ENCODE measurements around the gene CENPN. TPM values are rescaled to one million over a fixed set of nuclear protein-coding genes. Genes with fewer than 3 reads are reported as not detected.

CENPN gene
- total and polyA plus RNA-seq, 4 donors, result 16.6 to 20.5 (median 18.8) TPM

DNA sequence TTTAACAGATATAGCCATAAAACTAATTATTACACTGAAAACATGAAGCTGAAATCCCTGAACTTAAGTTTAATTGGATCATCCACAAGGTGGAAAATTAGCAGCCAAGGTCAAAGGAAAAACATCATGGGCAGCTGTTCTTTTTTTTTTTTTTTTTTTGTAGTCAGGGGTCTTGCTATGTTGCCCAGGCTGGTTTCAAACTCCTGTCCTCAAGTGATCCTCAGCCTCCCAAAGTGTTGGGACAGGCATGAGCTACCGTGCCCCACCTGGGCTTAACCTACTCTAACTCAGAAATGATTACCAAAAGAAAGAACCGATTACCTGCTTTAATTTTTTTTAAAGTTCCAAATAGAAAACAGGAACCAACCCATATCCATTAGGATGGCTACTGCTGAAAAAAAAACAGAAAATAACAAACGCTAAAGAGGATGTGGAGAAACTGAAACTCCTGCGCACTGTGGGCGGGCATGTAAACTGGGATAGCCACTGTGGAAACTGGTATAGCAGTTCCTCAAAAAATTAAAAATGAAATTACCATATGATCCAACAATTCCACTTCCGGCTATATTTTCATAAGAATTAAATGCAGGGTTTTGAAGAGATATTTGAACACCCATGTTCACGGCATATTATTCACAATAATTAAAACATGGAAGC, 8.9 kb upstream of the CENPN start:
- H3K36me3 ChIP-seq (ENCODE audit: control insufficient read depth, insufficient read depth, low read length), result no peaks in the 10 kb centered on the region
- no peak overlapping the region for H3K27ac ChIP-seq (ENCODE audit: low read depth, low read length)
- no peak overlapping the region for H3K4me3 ChIP-seq (ENCODE audit: low read depth, low read length)
- 100% methylated on average over 2 of the region's 7 CpGs for WGBS (ENCODE audit: insufficient coverage)
- no peak for DNase-seq (ENCODE audit: low read depth in 4 of 6, low spot score in 6 of 6)
- H3K9me3 ChIP-seq (ENCODE audit: control insufficient read depth, insufficient read depth, low read length), result no peaks in the 10 kb centered on the region
- H3K4me1 ChIP-seq (ENCODE audit: control insufficient read depth, insufficient read depth, low read length), result peaks cover 3% of the 10 kb centered on the region
- H3K27me3 ChIP-seq (ENCODE audit: control insufficient read depth, insufficient read depth, low read length), result no peaks in the 10 kb centered on the region

DNA sequence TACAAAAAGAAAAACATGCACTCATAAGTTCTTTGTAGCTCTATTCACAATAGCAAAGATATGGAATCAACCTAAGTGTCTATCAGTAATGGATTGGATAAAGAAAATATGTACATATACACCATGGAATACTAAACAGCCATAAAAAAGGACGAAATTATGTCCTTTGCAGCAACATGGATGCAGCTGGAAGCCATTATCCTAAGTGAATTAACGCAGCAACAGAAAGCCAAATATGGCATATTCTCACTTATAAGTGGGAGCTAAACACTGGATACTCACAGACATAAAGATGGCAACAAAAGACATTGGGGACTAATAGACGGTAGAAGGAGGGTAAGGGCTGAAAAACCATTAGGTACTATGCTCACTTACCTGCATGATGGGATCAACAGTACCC, 6.1 kb upstream of the CENPN start:
- Histone ChIP-seq H3K4me1 (ENCODE audit: control insufficient read depth, insufficient read depth, low read length) (peaks cover 10% of the 10 kb centered on the region), H3K27me3 (ENCODE audit: control insufficient read depth, insufficient read depth, low read length) (no peaks in the 10 kb centered on the region), H3K27ac (ENCODE audit: low read depth, low read length) (no peak overlapping the region), H3K4me3 (ENCODE audit: low read depth, low read length) (no peak overlapping the region), H3K36me3 (ENCODE audit: control insufficient read depth, insufficient read depth, low read length) (no peaks in the 10 kb centered on the region), H3K9me3 (ENCODE audit: control insufficient read depth, insufficient read depth, low read length) (no peaks in the 10 kb centered on the region)
- DNase-seq (ENCODE audit: low read depth in 4 of 6, low spot score in 6 of 6), result no peak
- no CpG with 5 or more reads among the region's 3 CpGs for WGBS (ENCODE audit: insufficient coverage)

DNA sequence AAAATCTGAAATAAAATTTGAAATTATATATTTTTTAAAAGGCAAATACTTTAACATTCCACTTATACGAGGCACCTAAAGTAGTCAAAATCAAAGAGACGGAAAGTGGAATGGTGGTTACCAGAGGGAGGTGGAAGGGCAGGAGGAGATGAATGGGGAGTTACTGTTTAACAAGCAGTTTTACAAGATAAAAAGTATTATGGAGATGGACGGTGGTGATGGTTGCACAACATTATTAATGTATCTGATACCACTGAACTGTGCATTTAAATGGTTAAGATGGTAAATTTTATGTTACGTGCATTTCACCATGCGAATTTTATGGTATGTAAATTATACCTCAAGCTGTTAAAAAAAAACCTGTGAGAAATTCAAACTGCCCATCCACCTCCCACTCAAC, 5.7 kb upstream of the CENPN start:
- Histone ChIP-seq H3K9me3 (ENCODE audit: control insufficient read depth, insufficient read depth, low read length) (no peaks in the 10 kb centered on the region), H3K36me3 (ENCODE audit: control insufficient read depth, insufficient read depth, low read length) (no peaks in the 10 kb centered on the region), H3K4me1 (ENCODE audit: control insufficient read depth, insufficient read depth, low read length) (peaks cover 10% of the 10 kb centered on the region), H3K4me3 (ENCODE audit: low read depth, low read length) (no peak overlapping the region), H3K27me3 (ENCODE audit: control insufficient read depth, insufficient read depth, low read length) (no peaks in the 10 kb centered on the region), H3K27ac (ENCODE audit: low read depth, low read length) (no peak overlapping the region)
- WGBS (ENCODE audit: insufficient coverage), result 75% methylated on average over 1 of the region's 5 CpGs
- DNase-seq (ENCODE audit: low read depth in 4 of 6, low spot score in 6 of 6), result no peak

DNA sequence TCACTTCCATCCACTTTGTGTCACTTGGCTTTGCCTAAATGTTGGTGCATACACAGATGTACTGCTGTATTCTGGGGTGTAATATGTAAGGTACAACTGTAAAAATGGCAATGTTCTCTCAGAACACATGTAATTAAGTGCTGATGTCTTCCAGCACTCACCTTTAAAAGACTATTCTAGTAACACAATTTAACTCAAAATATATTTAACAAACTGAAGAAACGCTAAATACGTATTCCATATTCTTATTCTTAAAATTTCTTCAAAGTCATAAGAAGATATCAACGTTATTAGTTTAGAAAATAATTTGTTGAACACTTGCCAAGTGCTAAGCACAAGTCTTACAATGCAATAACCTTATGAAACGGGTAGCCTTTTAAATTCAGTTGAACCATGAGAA, 4.0 kb upstream of the CENPN start:
- WGBS (ENCODE audit: insufficient coverage), result 100% methylated on average over 1 of the region's 4 CpGs
- Histone ChIP-seq H3K27me3 (ENCODE audit: control insufficient read depth, insufficient read depth, low read length) (no peaks in the 10 kb centered on the region), H3K4me3 (ENCODE audit: low read depth, low read length) (no peak overlapping the region), H3K36me3 (ENCODE audit: control insufficient read depth, insufficient read depth, low read length) (no peaks in the 10 kb centered on the region), H3K9me3 (ENCODE audit: control insufficient read depth, insufficient read depth, low read length) (no peaks in the 10 kb centered on the region), H3K4me1 (ENCODE audit: control insufficient read depth, insufficient read depth, low read length) (peaks cover 13% of the 10 kb centered on the region), H3K27ac (ENCODE audit: low read depth, low read length) (no peak overlapping the region)
- DNase-seq (ENCODE audit: low read depth in 4 of 6, low spot score in 6 of 6), result no peak

DNA sequence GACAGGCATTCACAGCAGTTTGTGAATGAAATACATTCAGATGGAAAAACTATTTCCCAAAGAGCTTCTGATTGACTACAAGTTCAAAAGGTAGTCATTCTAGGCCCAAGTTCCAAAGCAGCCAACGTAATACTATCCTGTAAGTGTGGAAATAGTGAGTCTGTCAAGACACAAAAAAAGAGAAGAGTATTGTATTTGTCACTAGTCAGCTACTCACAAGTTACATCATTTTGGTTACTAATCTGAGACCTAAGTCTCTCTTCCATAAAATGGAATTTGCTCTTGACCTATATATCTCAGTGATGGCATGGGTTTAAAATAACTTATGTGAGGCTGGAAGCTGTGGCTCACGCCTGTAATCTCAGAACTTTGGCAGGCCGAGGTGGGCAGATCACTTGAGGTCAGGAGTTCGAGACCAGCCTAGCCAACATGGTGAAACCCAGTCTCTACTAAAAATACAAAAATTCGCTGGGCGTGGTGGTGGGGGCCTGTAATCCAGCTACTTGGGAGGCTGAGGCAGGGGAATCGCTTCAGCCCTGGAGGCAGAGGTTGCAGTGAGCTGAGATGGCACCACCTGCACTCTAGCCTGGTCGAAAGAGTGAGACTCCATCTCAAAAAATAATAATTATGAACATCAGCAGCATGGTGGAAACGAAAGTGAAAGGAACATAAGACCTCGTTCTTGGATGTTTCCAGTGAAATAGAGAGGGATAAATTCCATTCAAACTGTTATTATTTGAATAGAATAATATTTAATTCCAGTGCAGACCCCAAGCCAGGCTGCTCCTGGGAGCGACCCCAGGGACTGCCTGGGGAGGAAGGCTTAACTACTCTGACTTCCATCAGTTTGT, 3.2 kb upstream of the CENPN start:
- no peak overlapping the region for H3K27ac ChIP-seq (ENCODE audit: low read depth, low read length)
- no peak for DNase-seq (ENCODE audit: low read depth in 4 of 6, low spot score in 6 of 6)

DNA sequence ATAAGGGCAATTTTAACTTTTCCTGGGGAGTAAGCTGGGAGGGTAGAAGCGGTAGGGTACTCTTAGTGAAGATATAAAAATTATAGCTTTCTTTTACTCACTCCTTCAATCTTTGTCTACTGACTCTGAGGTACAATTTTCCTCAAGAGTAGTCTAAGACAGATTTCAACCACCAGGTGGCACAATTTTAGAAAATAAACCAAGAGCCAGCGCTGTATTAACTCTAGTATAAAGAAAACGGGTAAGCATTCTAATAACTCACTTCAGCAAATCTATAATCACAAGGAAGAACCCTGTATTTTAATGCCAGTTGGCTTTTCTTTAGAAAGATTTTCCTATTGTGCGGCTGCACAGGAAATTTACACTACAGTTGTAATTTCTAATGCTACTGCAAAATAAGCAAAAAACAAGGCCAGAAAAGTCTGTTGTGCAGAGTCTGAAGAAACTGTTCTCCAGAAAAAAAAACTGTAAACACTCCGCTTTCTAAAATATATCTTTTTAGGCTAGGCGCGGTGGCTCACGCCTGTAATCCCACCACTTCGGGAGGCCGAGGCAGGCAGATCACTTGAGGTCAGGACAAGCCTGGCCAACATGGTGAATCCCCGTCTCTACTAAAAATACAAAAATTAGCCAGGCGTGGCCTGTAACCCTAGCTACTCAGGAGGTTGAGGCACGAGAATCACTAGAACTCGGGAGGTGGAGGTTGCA, 2.2 kb upstream of the CENPN start:
- H3K4me3 ChIP-seq (ENCODE audit: low read depth, low read length), result no peak overlapping the region
- H3K27ac ChIP-seq (ENCODE audit: low read depth, low read length), result peak overlapping the region; percentile 42
- no peaks in the 10 kb centered on the region for H3K27me3 ChIP-seq (ENCODE audit: control insufficient read depth, insufficient read depth, low read length)
- peaks cover 19% of the 10 kb centered on the region for H3K4me1 ChIP-seq (ENCODE audit: control insufficient read depth, insufficient read depth, low read length)
- H3K36me3 ChIP-seq (ENCODE audit: control insufficient read depth, insufficient read depth, low read length), result no peaks in the 10 kb centered on the region
- peak in 5 of 6 donors; percentile 50 to 92 (median 64) for DNase-seq (ENCODE audit: low read depth in 4 of 6, low spot score in 6 of 6)
- no peaks in the 10 kb centered on the region for H3K9me3 ChIP-seq (ENCODE audit: control insufficient read depth, insufficient read depth, low read length)
- 80% methylated on average over 7 of the region's 14 CpGs for WGBS (ENCODE audit: insufficient coverage)

More for the DNA sequence above, 3.2 kb upstream of the CENPN start:
- H3K36me3 ChIP-seq (ENCODE audit: control insufficient read depth, insufficient read depth, low read length), result no peaks in the 10 kb centered on the region
- peaks cover 19% of the 10 kb centered on the region for H3K4me1 ChIP-seq (ENCODE audit: control insufficient read depth, insufficient read depth, low read length)
- WGBS (ENCODE audit: insufficient coverage), result 100% methylated on average over 1 of the region's 11 CpGs
- H3K4me3 ChIP-seq (ENCODE audit: low read depth, low read length), result no peak overlapping the region
- no peaks in the 10 kb centered on the region for H3K9me3 ChIP-seq (ENCODE audit: control insufficient read depth, insufficient read depth, low read length)
- H3K27me3 ChIP-seq (ENCODE audit: control insufficient read depth, insufficient read depth, low read length), result no peaks in the 10 kb centered on the region

DNA sequence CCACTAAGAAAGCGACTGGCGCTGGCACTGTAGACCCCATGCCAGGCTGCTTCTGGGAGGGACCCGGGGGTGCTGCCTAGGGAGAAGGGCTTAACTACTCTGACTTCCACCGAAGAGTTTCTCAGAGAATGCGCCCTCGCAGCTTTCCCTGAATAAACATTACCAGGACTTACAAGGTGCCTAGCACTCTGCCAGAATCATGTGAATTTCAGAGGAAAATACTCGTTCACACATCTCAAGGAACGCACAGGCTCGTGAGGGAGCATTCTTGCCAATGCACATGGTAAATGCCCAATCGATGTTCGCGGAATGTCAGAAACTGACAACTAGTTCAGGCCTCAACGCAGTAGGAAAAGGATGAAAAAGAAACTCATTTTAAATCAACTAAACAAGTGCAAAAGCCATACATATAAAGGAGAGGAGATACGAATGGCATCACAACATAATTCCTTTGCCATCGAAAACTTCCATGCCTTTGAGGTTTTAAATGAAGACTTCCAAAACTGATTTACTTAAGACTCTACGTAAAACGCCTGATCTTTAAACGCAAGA, 1.3 kb upstream of the CENPN start:
- 15% methylated on average over 6 of the region's 18 CpGs for WGBS (ENCODE audit: insufficient coverage)
- DNase-seq (ENCODE audit: low read depth in 4 of 6, low spot score in 6 of 6), result peak in 2 of 6 donors; percentile 10 to 70
- peaks cover 19% of the 10 kb centered on the region for H3K4me1 ChIP-seq (ENCODE audit: control insufficient read depth, insufficient read depth, low read length)
- H3K9me3 ChIP-seq (ENCODE audit: control insufficient read depth, insufficient read depth, low read length), result no peaks in the 10 kb centered on the region
- peak overlapping the region; percentile 99 for H3K27ac ChIP-seq (ENCODE audit: low read depth, low read length)
- no peaks in the 10 kb centered on the region for H3K36me3 ChIP-seq (ENCODE audit: control insufficient read depth, insufficient read depth, low read length)
- H3K4me3 ChIP-seq (ENCODE audit: low read depth, low read length), result peak overlapping the region; percentile 86
- H3K27me3 ChIP-seq (ENCODE audit: control insufficient read depth, insufficient read depth, low read length), result no peaks in the 10 kb centered on the region

DNA sequence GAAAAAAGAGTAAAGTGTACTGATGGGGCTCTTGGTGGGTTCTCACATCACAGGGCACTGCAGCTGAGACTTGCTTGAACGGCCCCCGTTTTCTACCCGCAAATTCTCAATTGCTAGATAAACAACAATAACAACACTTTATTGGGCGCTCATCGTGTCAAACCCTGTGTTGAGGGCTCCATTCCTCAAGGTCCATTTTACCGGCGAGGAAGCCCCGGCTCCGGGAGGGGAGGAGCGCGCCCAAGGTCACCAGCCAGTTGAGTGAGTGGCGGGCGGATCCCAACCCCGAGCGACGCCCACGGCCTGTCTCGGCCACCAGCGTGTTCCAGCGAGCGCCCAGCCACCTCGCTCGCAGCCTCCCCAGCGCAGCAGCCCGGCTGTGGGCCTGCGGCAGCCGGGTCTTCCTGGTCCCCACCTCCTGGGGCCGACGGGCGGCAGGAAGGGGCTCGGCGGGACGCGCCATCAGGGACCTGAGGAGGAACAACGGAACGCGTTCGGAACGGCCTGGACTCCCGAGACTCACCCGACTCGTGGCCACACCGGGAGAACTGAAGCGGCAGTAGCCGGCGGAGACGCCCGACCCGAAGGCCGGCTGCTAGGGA, 702 bp upstream of the CENPN start:
- Histone ChIP-seq H3K4me1 (ENCODE audit: control insufficient read depth, insufficient read depth, low read length) (peaks cover 19% of the 10 kb centered on the region), H3K9me3 (ENCODE audit: control insufficient read depth, insufficient read depth, low read length) (no peaks in the 10 kb centered on the region), H3K27ac (ENCODE audit: low read depth, low read length) (peak overlapping the region; percentile 99), H3K4me3 (ENCODE audit: low read depth, low read length) (peak overlapping the region; percentile 86), H3K36me3 (ENCODE audit: control insufficient read depth, insufficient read depth, low read length) (no peaks in the 10 kb centered on the region), H3K27me3 (ENCODE audit: control insufficient read depth, insufficient read depth, low read length) (no peaks in the 10 kb centered on the region)
- peak in 1 of 6 donors; percentile 28 for DNase-seq (ENCODE audit: low read depth in 4 of 6, low spot score in 6 of 6)
- under 1% methylated on average over 50 of the region's 50 CpGs for WGBS (ENCODE audit: insufficient coverage)

DNA sequence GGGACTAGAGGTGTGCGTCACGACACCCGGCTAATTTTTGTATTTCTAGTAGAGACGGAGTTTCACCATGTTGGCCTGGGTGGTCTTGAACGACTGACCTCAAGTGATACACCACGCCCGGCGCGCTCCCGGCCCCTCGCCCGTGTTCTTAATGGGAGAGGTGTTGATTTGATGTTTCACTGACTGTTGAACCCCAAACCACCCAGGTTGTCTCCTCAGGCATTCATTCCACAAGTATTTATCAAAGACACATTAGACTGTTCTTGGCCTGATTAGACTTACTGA, 1.4 kb downstream of the CENPN start:
- DNase-seq (ENCODE audit: low read depth in 4 of 6, low spot score in 6 of 6), result no peak
- H3K27me3 ChIP-seq (ENCODE audit: control insufficient read depth, insufficient read depth, low read length), result no peaks in the 10 kb centered on the region
- H3K27ac ChIP-seq (ENCODE audit: low read depth, low read length), result no peak overlapping the region
- peaks cover 19% of the 10 kb centered on the region for H3K4me1 ChIP-seq (ENCODE audit: control insufficient read depth, insufficient read depth, low read length)
- WGBS (ENCODE audit: insufficient coverage), result 96% methylated on average over 4 of the region's 12 CpGs
- no peak overlapping the region for H3K4me3 ChIP-seq (ENCODE audit: low read depth, low read length)
- H3K9me3 ChIP-seq (ENCODE audit: control insufficient read depth, insufficient read depth, low read length), result no peaks in the 10 kb centered on the region
- no peaks in the 10 kb centered on the region for H3K36me3 ChIP-seq (ENCODE audit: control insufficient read depth, insufficient read depth, low read length)
